AG09319 (cell line): ENCODE results near the gene BARHL1.
A peak's percentile ranks its signal among the peaks of the same experiment; 100 is the strongest.

Experiments used
- DNase-seq: peaks from one replicate; pipeline ENCODE4 v3.0.0-alpha.2; 2010; ENCODE audit warnings: low read depth; ENCODE audit errors: extremely low read depth
- TF ChIP-seq, protein P1 (sequence below): IDR thresholded peaks from 2 replicates; pipeline ENCODE4 v1.5.1; 2011; ENCODE audit warnings: low read depth, mild to moderate bottlenecking, inconsistent platforms, low read length, moderate library complexity

BARHL1 gene

DNA sequence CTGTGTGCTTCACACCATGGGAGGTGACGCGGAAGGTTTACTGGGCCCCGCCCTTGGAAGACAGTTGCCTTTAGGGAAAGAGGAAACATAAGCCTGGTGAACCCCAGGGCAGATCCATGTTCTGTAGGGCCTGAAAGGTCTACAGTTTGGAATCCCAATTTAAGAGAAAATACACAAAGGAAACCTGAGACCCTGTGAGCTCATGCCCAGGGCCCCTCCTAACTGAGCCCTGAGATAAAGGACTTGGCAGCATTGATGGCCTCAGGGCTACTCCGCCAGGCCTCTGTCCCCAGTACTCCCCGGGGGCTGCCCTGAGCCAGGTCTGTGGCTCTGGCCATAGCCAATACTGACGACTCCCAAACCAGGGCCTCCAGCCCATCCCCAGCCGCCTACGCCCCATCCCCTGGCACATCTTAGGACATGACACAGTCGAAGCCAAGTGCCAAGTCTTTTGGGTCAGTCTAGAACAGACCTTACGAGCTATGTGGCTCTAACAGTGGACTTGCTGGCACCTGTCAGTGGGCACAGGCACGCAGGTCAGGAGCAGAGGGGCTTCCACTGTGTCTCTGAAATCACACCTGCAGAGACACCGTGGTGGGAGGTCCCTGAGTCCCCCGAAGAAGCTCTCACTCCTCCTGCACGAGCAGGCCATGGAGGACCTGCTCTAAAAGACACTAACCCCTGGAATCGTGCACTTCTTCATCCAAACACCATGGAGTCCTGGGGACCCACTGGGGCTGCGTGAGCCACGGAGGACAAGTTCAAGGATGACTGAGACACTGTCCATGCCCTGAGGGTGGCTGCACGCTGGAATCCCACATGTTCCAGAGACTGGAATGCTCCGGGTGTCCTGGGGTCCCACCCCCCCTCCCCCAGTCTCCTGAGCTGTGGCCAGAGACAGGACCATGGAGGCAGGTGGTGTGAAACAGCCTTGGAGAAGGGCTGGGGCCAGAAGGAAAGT lies 40.3 kb upstream of the BARHL1 start:
- no peak for DNase-seq
- TF ChIP-seq, protein P1, sequence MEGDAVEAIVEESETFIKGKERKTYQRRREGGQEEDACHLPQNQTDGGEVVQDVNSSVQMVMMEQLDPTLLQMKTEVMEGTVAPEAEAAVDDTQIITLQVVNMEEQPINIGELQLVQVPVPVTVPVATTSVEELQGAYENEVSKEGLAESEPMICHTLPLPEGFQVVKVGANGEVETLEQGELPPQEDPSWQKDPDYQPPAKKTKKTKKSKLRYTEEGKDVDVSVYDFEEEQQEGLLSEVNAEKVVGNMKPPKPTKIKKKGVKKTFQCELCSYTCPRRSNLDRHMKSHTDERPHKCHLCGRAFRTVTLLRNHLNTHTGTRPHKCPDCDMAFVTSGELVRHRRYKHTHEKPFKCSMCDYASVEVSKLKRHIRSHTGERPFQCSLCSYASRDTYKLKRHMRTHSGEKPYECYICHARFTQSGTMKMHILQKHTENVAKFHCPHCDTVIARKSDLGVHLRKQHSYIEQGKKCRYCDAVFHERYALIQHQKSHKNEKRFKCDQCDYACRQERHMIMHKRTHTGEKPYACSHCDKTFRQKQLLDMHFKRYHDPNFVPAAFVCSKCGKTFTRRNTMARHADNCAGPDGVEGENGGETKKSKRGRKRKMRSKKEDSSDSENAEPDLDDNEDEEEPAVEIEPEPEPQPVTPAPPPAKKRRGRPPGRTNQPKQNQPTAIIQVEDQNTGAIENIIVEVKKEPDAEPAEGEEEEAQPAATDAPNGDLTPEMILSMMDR, result no peak

DNA sequence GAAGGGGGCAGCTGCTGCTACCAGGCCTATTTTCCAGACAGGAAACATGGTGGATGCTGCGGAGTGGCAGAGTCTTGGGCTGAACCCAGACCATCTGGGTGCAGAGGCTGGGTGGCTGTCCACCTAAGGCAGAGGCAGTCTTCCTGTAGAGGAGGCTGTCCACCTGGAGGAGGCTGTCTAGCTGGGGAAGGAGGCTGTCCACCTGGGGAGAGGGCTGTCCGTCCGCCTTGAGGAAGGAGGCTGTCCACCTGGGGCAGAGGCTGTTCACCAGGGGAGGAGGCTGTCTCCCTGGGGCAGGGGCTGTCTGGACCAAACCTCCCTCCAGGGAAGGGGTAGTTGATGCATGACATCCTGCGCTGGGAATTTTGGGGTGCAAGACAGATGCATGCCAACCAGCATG lies 39.2 kb upstream of the BARHL1 start:
- TF ChIP-seq, protein P1, result no peak
- DNase-seq, result no peak

DNA sequence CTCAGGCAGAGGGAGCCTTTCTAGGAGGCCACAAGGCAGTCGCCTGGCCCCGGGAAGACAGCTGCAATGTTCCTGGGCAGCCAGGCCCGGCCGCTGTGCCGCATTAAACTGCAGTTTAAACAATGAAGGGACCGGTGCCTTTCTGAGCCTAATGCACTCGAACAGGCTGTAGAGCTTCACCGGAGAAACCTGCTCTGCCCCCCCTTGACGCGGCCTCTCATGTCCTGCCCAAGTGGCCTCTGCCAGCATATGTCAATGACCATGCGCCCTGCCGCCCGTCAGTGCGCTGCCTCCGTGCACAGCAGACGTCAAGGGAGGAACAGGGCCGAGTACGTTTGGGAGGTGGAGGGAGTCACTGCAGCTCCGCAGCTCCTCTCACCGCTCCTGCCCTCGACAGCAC lies 38.4 kb upstream of the BARHL1 start:
- TF ChIP-seq, protein P1, result no peak
- DNase-seq, result no peak

DNA sequence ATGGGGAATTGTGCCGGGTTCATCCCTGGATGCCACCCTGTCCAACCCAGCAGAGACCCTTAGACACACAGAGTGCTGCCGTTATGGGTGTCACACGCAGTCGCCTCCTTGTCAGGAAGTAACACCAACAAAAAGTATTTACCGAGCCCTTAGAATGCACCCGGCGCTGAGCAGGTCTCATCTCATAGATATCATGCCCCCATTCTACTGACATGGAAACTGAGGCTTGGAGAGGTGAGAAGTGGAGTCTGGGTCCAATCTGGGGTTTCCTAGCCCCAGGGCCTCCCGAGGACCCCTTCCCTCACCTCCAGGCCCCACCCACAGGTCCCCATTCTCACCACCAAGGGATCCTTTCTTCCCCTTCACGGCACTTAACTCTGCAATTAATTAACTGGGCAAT lies 36.8 kb upstream of the BARHL1 start:
- DNase-seq, result no peak
- TF ChIP-seq, protein P1, result no peak

DNA sequence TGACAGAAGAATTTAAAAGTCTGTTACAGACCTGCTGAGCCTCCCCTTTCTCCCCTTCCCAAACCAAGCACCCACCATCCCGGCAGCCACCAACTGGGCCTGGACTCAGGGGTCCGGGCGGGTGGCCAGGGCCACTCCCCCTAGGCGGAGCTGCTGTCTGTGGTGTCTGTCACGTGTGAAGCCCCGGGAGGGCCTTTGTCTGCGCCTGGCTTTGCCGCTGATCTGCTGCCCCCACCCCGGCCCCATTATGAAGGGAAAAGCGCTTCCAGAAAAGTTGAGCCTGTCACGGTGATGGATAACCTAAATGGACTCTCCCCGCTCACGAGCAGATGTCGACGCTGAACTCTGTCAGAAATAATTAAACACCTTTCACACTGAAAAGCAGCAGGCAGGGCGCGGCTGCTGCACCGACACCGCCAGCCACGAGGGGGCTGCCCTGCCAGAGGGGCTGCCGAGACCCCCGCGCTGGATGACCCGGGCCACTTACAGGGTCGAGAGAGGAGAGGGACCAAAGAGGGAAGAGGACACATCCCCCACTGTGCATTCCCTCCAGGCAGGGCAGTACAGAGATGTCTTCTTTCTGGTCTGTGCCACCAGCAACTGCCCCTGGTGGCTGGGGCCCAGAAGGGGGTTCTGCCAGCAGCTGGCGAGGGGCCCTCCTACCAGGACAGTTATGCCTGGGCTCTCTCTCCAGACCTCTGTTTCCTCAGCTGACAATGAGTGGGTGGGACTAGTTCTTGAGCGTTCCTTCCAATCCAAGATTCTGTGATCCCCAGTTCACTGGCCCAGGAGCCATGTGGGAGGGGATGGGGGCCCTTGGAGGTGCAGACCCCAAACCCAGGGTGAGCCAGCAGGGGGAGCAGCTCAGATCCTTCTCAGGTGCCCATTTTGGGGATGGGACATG lies 36.0 kb upstream of the BARHL1 start:
- TF ChIP-seq, protein P1, result peak; percentile 17
- no peak for DNase-seq

DNA sequence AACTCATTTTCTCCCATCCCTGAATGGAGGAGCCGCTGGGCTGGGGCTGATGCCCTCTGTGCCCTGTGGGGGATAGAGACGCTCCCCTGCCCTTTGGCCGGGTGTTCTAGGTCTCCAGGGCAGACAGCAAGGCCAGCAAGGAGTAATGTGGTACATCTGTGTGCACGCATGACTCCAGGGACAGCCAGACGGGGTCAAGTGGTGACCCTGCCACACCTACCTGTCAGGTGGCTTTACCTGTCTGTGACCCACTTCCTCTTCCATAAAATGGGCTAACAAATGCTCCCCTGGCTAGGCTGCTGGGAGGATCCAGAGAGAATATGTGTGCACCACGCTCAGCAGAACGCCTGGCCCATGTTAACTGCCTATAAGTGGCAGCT lies 35.4 kb upstream of the BARHL1 start:
- no peak for DNase-seq
- TF ChIP-seq, protein P1, result no peak

DNA sequence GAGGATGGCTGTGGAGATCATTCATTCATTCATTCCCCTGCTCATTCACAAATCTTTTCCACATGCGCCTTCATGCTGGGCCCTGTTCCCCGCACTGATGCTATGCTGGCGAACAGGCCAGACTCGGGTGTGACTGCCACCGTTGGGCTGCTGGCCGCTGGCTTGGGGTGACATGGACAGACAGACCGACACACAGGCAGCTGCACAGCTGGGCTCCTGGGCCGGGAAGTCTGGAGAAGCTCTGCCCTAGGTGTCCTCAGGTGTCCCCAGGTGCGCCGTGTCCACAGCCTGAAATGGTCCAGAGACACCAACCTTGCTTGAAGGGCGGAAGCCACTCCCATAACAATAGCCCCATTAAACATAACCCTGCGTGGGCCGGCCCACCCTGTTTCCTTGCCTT lies 35.0 kb upstream of the BARHL1 start:
- TF ChIP-seq, protein P1, result no peak
- DNase-seq, result no peak
